A549 (cell line): ENCODE results near the gene NEUROD1. TPM values are rescaled to one million over a fixed set of nuclear protein-coding genes. Genes with fewer than 3 reads are reported as not detected.

Experiments
- ATAC-seq, 2 experiments: fragments of 200-7000 bp in 1 of 2; fragments of >200 bp in 1 of 2; cut with Nextera tagmentation in 1 of 2; cut with Tn5 transposase in 1 of 2; 3 replicates each; pipeline versions ENCODE4 v1.8.0 to v1.9.1; 2018 to 2020; ENCODE audit warnings: mild to moderate bottlenecking in 1 of 2, moderate library complexity in 1 of 2
- CTCF ChIA-PET: fragments of 300-600 bp; sonication (Branson Sonifier 250); formaldehyde crosslinking; extraction: SDS; loops from one replicate; lab custom pipeline; 2021; ENCODE audit warnings: antibody characterized with exemption, inconsistent platforms; lab: Yijun Ruan, JAX
- POLR2A ChIA-PET: fragments of 350-600 bp; formaldehyde crosslinking; extraction: SDS; loops from one replicate; lab custom pipeline; 2021; ENCODE audit warnings: antibody characterized with exemption, inconsistent platforms; lab: Yijun Ruan, JAX
- DNase-seq, 2 experiments: peaks; one replicate each; pipeline versions ENCODE4 v3.0.0 to v3.0.0-alpha.2; 2011 to 2016; ENCODE audit warnings: low read depth in 1 of 2, low spot score in 1 of 2
- FAIRE-seq: peaks from 2 replicates; lab custom pipeline; 2011; peaks lifted over from hg19 to GRCh38; lab: Jason Lieb, UNC
- H3K27ac ChIP-seq, 2 experiments: fragments of >200 bp; sonication (Bioruptor Twin); formaldehyde crosslinking; 3 replicates each; pipeline ENCODE4 v1.5.1; 2016 to 2017
- H3K4me1 ChIP-seq: fragments of >200 bp; sonication (Bioruptor Twin); formaldehyde crosslinking; 3 replicates; pipeline ENCODE4 v1.6.1; 2016
- H3K4me2 ChIP-seq: fragments of >200 bp; sonication (Bioruptor Twin); formaldehyde crosslinking; 3 replicates; pipeline ENCODE4 v1.6.1; 2016
- H3K4me3 ChIP-seq: fragments of >200 bp; sonication (Bioruptor Twin); formaldehyde crosslinking; 3 replicates; pipeline ENCODE4 v1.5.1; 2016
- H3K9me3 ChIP-seq: fragments of >200 bp; sonication (Bioruptor Twin); formaldehyde crosslinking; 3 replicates; pipeline ENCODE4 v1.6.1; 2016
- CBX8 ChIP-seq: fragments of 200-600 bp; sonication (generic); IDR thresholded peaks from 2 replicates; pipeline ENCODE4 v1.6.1; 2016
- CEBPB ChIP-seq, 2 experiments: fragments of >200 bp in 1 of 2; sonication (Bioruptor Twin) in 1 of 2; formaldehyde crosslinking in 1 of 2; IDR thresholded peaks; 2 replicates each; pipeline ENCODE4 v1.6.1; 2012 to 2016
- E2F6 ChIP-seq: IDR thresholded peaks from 2 replicates; pipeline ENCODE4 v1.6.1; 2012; ENCODE audit warnings: low read depth, borderline replicate concordance
- EHMT2 ChIP-seq: fragments of 200-600 bp; sonication (generic); IDR thresholded peaks from 2 replicates; pipeline ENCODE4 v1.6.1; 2016; ENCODE audit warnings: antibody characterized with exemption, low read depth, mild to moderate bottlenecking, moderate library complexity
- GATA3 ChIP-seq: IDR thresholded peaks from 2 replicates; pipeline ENCODE4 v1.6.1; 2012; ENCODE audit warnings: borderline replicate concordance
- HDAC2 ChIP-seq: fragments of 200-600 bp; sonication (generic); IDR thresholded peaks from 2 replicates; pipeline ENCODE4 v1.6.1; 2016
- HEYL ChIP-seq: fragments of 250-450 bp; sonication (Bioruptor Pico); IDR thresholded peaks from 2 replicates; pipeline ENCODE4 v1.8.0; 2021; ENCODE audit warnings: mild to moderate bottlenecking, moderate library complexity
- HOXB13 ChIP-seq: fragments of 250-450 bp; sonication (Bioruptor Pico); IDR thresholded peaks from 2 replicates; pipeline ENCODE4 v1.5.0; 2020; ENCODE audit warnings: low read depth, mild to moderate bottlenecking, moderate library complexity
- KDM1A ChIP-seq: fragments of 200-600 bp; sonication (generic); IDR thresholded peaks from 2 replicates; pipeline ENCODE4 v1.6.1; 2016; ENCODE audit warnings: low read depth, mild to moderate bottlenecking
- KDM5A ChIP-seq: fragments of 200-600 bp; sonication (generic); IDR thresholded peaks from 2 replicates; pipeline ENCODE4 v1.6.1; 2016; ENCODE audit warnings: antibody characterized with exemption, mild to moderate bottlenecking
- MAFK ChIP-seq: fragments of 450-650 bp; IDR thresholded peaks from 2 replicates; pipeline ENCODE4 v1.6.1; 2014; ENCODE audit not compliant: partially characterized antibody
- MAZ ChIP-seq: fragments of 150-350 bp; IDR thresholded peaks from 2 replicates; pipeline ENCODE4 v1.6.1; 2014; ENCODE audit warnings: antibody characterized with exemption, low read depth, low read length, borderline replicate concordance
- PBX3 ChIP-seq: IDR thresholded peaks from 2 replicates; pipeline ENCODE4 v1.6.1; 2012
- REST ChIP-seq: fragments of 200-600 bp; sonication (generic); IDR thresholded peaks from 2 replicates; pipeline ENCODE4 v1.6.1; 2016; ENCODE audit warnings: antibody characterized with exemption, mild to moderate bottlenecking, moderate library complexity
- SMC3 ChIP-seq: fragments of >200 bp; sonication (Bioruptor Twin); formaldehyde crosslinking; IDR thresholded peaks from 3 replicates; pipeline ENCODE4 v1.6.1; 2018; ENCODE audit warnings: inconsistent platforms
- ZC3H11A ChIP-seq: fragments of 450-650 bp; IDR thresholded peaks from 2 replicates; pipeline ENCODE4 v1.6.1; 2014; ENCODE audit warnings: antibody characterized with exemption, mild to moderate bottlenecking
- ZFP36 ChIP-seq: fragments of 450-650 bp; IDR thresholded peaks from 2 replicates; pipeline ENCODE4 v1.6.1; 2014; ENCODE audit warnings: borderline replicate concordance; ENCODE audit not compliant: partially characterized antibody
- ZNF302 ChIP-seq: fragments of 250-450 bp; sonication (Bioruptor Pico); IDR thresholded peaks from 2 replicates; pipeline ENCODE4 v1.9.0; 2021; ENCODE audit warnings: inconsistent platforms, mild to moderate bottlenecking, moderate library complexity
- WGBS: methylation state at CpG from one replicate; pipeline ENCODE4 v1.1.6; 2017; ENCODE audit errors: missing lambda C conversion rate; 5-methylcytosine and 5-hydroxymethylcytosine counted together
- polyA plus RNA-seq, 4 experiments: library from polyadenylated mRNA; depleted of rRNA in 3 of 4; stranded (reverse); fragments of >200 nt; fragmentation: RNase III in 1 of 4; extraction: RNeasy Plus Mini Kit Qiagen cat#74134 plus additional on column Dnase treatment in 1 of 4; gene quantifications; 2 replicates in 3 of 4; 3 replicates in 1 of 4; pipeline ENCODE4 v1.2.3, GENCODE V29; 2011 to 2017
- TF ChIP-seq, protein P1 (sequence below): fragments of >200 bp; sonication (Bioruptor Twin); formaldehyde crosslinking; IDR thresholded peaks from 2 replicates; pipeline ENCODE4 v1.6.1; 2016
- TF ChIP-seq, protein P2 (sequence below): fragments of 450-650 bp; IDR thresholded peaks from 2 replicates; pipeline ENCODE4 v1.6.1; 2014; ENCODE audit warnings: antibody characterized with exemption
- TF ChIP-seq, protein P3 (sequence below): IDR thresholded peaks from 2 replicates; pipeline ENCODE4 v1.6.1; 2012

The NEUROD1 gene
- polyA plus RNA-seq, 2 of the 4 experiments (the other 2 are of a cell fraction) = not detected

- no peak for TF ChIP-seq ZFP36
- TF ChIP-seq CBX8 = no peak
- H3K27ac ChIP-seq = no peak overlapping the region
- POLR2A ChIA-PET = no interaction called here
- no peaks in the 10 kb centered on the region; the same call in 2 of the 3 replicates for H3K9me3 ChIP-seq
- DNase-seq = no peak
- ATAC-seq = no peak
- H3K4me2 ChIP-seq = no peak overlapping the region
- 30% methylated on average over 1 of the region's 1 CpG for WGBS
- H3K4me1 ChIP-seq = no peaks in the 10 kb centered on the region
- FAIRE-seq = no peak
- CTCF ChIA-PET = interaction anchor here (1.0 to 1.5 kb wide), 4 partner anchors 10 to 96 kb away, joined by 3 to 7 read pairs (median 4); partner anchors contain the start of gene CERKL
- H3K4me3 ChIP-seq = no peak overlapping the region
These were observed 33.8 kb downstream of the NEUROD1 start for GRCh38 chr2:181646415-181646987.

- H3K27ac ChIP-seq = no peak overlapping the region
- ATAC-seq = no peak
- no peaks in the 10 kb centered on the region for H3K4me1 ChIP-seq
- no peak overlapping the region for H3K4me2 ChIP-seq
- TF ChIP-seq, protein P1, sequence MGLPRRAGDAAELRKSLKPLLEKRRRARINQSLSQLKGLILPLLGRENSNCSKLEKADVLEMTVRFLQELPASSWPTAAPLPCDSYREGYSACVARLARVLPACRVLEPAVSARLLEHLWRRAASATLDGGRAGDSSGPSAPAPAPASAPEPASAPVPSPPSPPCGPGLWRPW = no peak
- no peak for TF ChIP-seq PBX3
- TF ChIP-seq HOXB13 (CRISPR knock-in tag) = no peak
- no peak for TF ChIP-seq CEBPB (IDR thresholded peaks at IDR 0.05)
- no peak for TF ChIP-seq EHMT2
- TF ChIP-seq SMC3 = no peak
- TF ChIP-seq ZC3H11A = no peak
- TF ChIP-seq MAZ = no peak
- no peak for TF ChIP-seq MAFK
- no peak for TF ChIP-seq GATA3
- no peak for TF ChIP-seq HEYL (CRISPR knock-in tag)
- no peak for TF ChIP-seq ZNF302 (CRISPR knock-in tag)
- no peak for TF ChIP-seq E2F6
- TF ChIP-seq, protein P2, sequence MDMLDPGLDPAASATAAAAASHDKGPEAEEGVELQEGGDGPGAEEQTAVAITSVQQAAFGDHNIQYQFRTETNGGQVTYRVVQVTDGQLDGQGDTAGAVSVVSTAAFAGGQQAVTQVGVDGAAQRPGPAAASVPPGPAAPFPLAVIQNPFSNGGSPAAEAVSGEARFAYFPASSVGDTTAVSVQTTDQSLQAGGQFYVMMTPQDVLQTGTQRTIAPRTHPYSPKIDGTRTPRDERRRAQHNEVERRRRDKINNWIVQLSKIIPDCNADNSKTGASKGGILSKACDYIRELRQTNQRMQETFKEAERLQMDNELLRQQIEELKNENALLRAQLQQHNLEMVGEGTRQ = no peak
- no peak for TF ChIP-seq KDM5A
- TF ChIP-seq KDM1A = no peak
- no peak for TF ChIP-seq HDAC2
- TF ChIP-seq, all 56 proteins: peak for 0
- ChIA-PET POLR2A (no interaction called here), CTCF (interaction anchor here (0.6 to 1.4 kb wide), 2 partner anchors 22 to 481 kb away, joined by 3 read pairs; no protein-coding TSS in a partner anchor)
- Histone ChIP-seq H3K9me3 (no peaks in the 10 kb centered on the region; the same call in 2 of the 3 replicates), H3K4me3 (no peak overlapping the region)
- WGBS = 14% methylated on average over 1 of the region's 1 CpG
- DNase-seq (no peak), FAIRE-seq (no peak)
These were observed 37.2 kb downstream of the NEUROD1 start for GRCh38 chr2:181643151-181643550.

- DNase-seq (no peak), FAIRE-seq (no peak), ATAC-seq (no peak)
- Histone ChIP-seq H3K4me1 (no peaks in the 10 kb centered on the region), H3K4me2 (no peak overlapping the region), H3K9me3 (no peaks in the 10 kb centered on the region), H3K4me3 (no peak overlapping the region), H3K27ac (no peak overlapping the region)
- TF ChIP-seq, protein P3, sequence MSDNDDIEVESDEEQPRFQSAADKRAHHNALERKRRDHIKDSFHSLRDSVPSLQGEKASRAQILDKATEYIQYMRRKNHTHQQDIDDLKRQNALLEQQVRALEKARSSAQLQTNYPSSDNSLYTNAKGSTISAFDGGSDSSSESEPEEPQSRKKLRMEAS = no peak
- TF ChIP-seq REST = no peak
- POLR2A ChIA-PET = interaction anchor here (0.6 kb wide), 1 partner anchor 23 kb away, joined by 3 read pairs; no protein-coding TSS in a partner anchor
- 42% methylated on average over 4 of the region's 4 CpGs for WGBS
- CTCF ChIA-PET = interaction anchor here (1.4 kb wide), 1 partner anchor 23 kb away, joined by 3 read pairs; no protein-coding TSS in a partner anchor
These were observed 38.2 kb downstream of the NEUROD1 start for GRCh38 chr2:181642086-181642485.
